ENCODE results near the gene PCDHA12.

GRCh38 chr5:140833993-140834392 is 41.1 kb upstream of the PCDHA12 start, which contains the start of gene PCDHA7:
- no peak for TF ChIP-seq CTCF (IDR thresholded peaks at IDR 0.05; ENCODE audit: low read length)
- TF ChIP-seq EZH2 (IDR thresholded peaks at IDR 0.05; ENCODE audit: borderline replicate concordance, low read length): no peak
